Inflammatory macrophage (primary cell): Measurements from ENCODE around the gene SLC38A8.

Experiments used
- DNase-seq, 2 donors: peaks; one replicate each; pipeline ENCODE4 v3.0.0-alpha.2; 2020 to 2022

The SLC38A8 gene

DNA sequence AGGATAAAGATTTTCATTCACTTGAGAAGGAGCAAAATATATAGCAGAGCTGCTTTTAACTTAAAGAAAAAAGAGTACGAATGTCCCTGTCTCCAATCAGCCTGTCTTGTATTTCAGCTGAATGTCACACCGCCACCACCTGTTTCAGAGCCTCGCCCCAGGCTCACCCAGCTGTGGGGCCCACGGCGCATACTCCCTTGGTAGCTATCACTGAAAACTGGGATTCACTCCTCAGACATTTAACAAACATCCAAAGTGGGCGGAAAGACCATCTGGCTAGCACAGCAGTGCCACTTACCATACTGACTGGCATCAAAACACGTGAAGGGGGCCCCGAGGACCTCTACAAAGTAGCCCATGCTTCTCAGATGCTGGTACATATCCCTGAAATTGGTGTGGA lies 25.4 kb upstream of the SLC38A8 start:
- no peak for DNase-seq

DNA sequence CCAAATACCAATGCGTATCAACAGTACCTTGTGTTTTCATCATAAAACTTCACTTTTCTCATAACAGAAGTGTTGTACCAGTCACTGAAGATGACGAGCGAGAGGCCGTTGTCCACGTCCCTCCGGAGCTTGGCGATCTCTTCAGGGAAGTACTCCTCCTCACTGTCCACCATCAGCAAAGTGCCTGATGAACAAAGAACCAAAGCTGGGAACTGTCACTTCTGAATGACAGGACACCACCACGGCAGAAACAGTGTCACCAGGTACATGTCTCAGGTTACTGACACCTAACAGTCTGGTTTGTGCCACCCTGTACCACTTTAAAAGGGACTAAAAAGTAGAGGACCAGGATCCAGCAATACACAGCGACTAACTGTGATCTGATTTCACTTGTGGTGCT lies 25.0 kb upstream of the SLC38A8 start:
- no peak for DNase-seq

DNA sequence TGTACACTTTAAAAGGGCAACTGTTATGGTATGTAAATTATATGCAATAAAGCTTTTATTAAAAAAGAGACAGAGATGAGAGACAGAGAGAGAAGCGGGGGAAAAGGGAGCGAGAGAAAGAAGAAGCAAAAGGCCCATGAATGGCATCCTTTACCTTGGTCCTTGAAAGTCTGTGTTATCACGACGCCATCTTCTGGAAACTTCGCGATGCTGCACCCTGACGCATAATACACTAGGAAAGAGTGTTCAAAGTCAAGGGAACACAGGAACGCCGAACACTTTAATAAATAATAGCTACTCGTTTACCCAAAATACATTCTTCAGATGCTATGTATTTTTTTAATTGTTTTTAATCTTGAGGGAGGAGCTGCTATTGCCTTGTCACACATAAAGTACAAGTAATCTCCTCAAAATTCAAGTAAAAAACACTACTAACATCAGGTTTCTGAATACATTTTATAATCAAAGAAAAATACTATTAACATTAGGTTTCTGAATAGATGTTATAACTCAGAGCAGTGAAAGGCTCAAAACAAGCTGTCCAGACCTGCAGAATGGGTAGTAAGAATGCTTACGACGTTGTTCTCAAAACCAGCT lies 23.0 kb upstream of the SLC38A8 start:
- DNase-seq = peak; percentile 38 to 52

DNA sequence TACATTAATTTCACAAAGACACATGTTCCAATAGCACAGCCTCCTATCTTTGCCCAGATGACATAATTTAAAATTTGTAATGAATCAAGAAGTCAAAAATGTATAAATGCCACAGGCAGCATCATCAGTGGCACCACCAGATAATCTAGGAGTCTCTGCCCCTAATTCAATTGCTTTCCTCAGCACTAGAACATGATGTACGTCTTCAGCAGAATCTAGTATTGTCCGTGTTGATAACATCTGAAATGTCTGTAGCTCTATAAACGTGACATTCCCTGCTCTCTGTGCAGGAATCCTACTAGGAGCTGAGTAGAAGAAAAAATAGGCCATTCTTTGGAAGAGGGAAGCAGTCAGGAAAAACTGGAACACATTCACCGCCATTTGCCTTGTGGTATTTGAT lies 21.4 kb upstream of the SLC38A8 start:
- no peak for DNase-seq

DNA sequence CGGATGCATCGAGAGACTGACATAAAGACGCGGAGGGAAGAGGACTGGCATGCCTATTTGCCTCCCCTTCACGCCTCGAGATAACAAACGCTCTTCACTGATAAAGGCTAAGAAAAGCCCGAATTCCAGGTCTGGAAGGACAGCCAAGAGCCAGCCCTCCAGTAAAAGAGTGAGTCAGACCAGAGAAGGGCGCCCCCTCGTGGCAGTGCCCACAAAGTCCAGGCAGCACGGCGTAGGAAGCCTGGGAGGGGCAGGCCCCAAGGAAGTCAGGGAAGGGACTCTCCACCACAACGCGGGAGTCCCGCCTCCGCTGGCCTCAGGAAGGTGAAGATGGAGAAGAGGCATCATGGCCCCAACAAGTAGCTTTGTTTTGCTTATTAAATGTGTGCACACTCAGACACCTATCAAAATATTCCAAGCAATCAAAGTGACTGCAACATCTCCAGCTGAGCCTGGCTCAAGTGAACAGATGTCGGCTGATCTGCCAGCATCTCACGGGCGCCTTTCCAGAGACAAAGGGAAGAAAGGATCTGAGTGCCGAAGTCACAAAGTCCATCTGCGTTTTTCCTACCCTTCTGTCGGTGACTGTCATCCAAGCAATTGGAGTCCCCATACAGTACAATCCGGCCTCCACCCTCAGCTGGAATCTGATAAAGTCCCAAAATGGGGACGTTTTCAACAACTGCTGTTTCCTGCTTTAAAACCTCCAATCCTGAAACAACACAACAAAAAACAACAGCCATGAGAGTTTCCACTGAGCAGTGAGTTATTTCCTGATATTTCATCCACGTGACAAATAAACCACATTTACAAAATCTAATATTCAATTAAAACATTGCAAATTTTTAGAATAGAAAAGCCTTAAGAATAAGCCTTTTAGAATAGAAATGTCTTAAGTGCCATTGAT lies 20.4 kb upstream of the SLC38A8 start:
- peak; percentile 60 to 77 for DNase-seq

DNA sequence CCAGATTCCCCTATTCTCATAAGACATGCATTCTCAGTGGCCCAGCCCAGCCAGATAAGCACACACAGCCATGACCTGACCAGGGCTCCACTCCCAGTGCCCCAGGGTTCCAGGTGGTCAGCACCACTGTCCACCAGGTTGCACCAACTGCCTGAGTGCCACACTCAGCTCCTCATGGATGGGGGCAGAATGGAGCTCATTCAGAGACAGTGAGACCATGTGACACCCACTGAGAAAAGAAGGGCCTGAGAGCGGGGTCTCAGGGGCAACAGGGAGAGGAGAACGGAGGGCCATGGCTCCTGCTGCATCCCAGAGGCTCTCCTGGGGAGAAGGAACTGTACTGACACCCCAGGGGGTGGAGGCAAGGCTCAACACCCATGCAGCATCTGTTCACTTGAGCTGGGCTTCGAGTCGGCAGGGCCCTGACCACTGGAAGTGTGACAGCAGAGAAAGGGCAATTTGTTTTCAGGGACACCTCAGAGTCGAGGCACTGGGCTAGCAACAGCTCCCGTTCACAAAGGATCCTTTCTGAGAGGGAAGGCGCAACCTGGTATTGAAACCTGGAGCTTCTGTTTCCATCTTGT lies 18.7 kb upstream of the SLC38A8 start:
- no peak for DNase-seq

DNA sequence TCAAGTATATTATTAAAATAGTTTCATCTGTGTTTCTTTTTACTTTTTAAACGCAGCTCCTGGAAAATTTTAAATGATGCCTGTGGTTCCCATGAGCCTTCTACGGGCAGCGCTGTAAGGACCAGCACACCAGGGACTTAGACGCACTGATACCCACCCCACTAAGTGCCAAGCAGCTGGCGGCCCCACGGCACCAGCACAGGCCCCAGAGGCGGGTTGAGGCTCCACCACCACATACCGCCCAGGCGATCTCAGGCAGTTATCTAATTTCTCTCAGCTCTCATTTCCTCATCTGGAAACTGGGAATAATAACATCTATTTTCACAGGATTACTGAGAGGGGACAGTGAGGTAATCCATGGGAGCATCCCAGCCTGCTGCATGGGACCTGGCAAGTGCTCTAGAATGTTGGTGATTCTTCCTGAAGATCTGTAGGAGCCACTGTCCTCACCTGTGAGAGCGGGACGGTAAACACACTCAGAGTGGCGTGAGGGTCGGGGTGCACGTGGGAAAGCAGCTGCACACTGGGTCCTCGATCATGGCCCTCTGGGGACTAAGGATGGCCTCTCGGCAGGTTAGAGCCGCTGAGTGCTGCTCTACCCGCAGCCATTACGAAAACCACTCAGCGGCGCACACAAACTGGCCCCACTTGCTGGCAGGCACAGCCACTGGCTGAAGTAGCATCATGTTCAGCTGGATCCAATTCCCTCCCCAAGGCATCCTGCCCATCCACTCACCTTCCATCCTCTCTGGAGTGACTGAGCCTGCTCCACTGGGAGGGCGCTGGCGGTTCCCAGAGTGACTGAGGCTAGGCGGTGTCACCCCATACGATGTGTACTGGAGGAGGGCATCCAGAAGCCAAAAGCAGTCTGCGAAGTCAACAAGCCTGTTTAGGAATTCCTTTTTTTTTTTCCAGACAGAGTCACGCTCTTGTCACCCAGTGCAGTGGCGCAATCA lies 17.6 kb upstream of the SLC38A8 start:
- DNase-seq = no peak

DNA sequence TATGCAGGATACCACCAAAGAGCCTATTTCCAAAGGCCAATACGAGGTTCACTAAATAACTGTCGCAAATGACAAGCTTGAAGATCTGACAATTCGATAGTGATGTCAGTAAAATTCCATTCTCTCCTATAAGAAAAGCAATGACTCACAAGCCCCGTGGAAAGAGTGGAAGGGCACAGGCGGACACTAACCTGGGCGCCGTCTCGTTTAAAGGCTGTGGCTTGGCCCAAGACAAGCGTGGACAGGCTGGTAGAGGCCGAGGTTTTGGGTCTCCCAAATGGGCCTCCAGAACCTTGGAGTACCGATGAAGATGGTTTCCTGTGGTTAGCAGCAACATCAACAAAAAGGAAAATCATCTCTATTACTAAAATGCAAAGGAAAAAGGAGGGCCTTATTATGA lies 16.5 kb upstream of the SLC38A8 start:
- DNase-seq = no peak

DNA sequence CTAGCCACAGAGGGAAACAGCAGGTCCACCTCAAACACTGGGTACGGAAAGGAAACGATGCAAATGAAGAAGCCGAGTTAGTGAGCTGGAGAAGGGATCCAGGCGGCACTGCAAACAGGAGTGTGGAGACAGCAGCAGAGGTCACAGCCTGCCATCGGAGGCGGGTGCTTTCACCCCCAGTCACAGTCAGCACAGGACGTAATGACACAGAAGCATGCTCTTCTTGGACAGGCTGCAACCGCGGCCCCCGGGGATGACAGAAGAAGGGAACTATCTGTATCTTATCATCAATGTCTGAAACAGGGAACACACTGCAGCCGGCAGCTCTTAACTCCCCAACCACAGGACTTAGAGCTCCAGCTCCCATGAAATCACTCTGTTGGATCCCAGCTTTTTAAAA lies 16.1 kb upstream of the SLC38A8 start:
- no peak for DNase-seq

DNA sequence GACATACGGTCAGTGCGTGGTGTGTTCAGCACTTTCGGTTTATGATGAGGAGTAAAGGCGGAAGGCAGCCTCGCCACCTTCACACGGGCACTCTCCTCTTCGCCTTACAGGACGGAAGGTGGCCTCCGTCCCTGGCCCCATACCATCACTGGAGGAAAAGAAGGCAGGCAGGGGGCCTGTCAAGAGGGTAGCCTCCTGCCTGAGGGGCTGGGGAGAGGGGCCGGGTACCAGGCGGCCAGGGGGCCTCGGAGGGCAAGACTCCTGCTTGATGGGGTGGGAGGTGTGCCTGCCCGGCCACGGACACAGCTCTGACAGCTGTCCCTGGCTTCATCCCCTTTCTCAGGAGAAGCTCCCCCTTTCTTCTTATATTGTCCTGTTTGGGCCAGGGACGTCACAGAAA lies 15.6 kb upstream of the SLC38A8 start:
- DNase-seq = no peak

DNA sequence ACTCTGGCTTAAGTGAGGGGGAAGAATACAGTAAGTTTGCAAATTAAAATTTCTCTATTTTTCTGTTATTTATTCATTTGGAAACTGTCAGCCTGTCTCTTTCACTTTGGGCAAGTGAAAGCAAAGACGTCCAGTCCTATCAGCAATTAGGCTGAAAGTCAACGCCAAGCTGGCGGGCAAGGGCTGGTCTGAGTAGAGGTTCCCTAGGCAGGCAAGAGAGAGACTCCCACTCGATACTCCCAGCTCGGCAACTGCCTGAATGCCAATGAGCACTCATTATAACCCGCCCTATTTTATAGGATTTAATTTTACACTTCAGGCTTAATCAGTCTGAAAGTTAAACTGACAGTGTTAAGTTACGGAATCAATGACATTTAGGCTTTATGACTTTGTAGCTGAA lies 14.3 kb upstream of the SLC38A8 start:
- DNase-seq = no peak

DNA sequence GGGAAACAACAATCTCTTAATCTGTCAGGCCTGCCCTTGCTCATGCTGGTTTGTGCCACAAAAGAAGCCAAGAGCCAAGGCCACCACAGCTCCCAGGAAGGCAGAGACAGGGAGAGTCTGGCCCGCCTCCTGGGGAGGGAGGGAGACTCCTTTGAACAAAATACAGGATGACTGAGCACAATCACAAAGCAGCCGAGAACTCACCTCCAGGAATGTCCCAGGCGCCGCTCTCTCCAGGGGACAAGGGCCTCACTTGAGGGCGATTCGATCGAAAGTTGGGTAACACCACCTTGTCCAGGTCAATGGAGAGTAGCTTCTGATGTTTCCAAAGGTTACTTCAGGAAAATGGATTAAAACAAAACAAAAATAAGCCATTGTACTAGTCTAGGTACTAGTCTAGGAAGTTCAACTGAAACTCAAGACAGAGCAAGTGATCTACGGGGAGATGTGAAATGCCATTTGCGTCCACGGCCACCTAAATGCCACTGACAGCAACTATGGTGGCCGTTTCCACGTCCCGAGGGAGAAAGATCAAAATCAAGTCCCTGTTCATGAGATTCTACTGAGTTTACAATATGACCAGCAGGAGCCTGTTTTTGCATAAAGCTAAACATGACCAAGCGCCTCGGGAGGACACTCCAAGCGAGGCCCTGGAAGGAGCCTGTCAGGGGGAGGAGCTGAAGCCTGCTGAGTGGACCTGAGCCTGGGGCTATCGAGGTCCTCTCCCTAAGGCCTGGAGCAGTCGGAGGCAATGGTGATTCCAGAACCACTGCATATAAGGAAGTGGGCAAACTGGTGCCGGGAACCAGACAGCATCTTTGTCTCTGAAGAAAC lies 13.4 kb upstream of the SLC38A8 start:
- DNase-seq = no peak

DNA sequence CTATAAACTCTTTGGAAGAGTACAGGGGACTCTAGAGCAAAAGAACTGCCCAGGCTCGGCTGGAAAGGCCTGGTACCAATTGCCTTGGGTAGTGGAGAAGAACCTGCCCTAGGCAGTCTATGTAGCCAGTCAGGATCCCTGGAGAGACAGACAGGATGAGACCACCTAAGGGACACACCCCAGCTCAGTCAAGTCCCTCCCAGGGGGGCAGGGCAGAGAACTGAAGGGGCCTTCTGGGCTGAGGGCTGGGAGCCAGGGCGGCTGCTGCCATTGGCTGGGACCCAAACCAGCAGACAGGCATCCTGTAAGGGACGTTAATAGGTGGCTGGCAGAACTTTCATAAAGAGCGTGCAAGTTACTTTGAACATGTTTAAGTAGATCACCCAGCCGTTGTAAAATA lies 12.8 kb upstream of the SLC38A8 start:
- no peak for DNase-seq

DNA sequence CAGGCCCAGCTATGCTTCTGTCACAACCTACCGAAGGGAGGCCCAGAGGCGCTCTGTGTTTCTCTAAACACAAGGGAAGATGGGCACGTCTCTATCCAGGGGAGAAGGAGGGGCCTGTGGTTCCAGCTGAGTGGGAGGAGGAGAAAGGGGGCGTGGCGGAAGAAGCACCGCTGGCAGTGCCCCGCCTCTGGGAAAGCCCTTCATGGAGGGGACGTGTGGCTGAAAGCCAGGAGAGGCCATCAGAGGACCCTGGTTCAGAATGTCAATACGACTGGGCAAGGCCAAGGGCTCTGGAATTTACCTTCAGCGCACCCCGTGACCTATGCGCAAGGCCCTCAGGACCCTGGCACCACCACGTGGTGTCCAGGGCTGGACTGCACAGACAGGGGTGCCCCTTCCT lies 12.3 kb upstream of the SLC38A8 start:
- no peak for DNase-seq

DNA sequence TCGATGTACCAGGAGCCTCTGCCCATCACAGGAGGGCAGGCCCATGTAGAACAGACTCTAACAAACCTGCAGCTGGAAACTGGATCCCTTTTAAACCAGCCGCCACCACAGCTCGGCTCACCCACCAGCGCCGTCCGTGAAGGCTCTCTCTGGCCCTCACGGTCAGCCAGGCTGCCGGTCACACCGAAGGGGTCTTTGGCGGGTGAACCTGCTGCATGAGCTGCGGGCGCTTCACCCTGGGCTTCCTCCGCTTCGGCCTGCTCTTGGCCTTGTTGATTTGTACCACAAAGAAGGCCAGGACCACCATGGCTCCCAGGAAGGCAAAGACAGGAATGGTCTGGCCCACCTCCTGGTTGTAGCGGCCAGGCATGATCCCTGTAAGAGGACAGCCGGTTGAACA lies 11.7 kb upstream of the SLC38A8 start:
- DNase-seq = no peak

DNA sequence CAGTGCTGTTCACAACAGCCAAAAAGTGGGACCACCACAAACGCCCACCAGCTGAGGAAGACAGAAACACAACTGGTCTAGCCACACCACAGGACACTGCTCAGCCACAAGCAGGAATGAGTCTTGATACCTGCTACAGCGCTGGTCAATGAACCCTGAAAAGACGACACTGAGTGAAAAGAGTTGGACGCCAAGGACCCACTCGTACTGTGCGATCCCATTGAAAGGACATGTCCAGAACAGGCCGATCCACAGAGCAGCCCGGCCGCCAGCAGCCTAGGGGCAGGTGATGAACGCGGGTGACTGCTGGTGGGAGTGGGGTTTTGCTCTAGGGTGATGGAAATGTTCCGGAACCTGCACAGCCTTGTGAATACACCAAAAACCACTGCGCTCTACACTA lies 10.6 kb upstream of the SLC38A8 start:
- DNase-seq = no peak

DNA sequence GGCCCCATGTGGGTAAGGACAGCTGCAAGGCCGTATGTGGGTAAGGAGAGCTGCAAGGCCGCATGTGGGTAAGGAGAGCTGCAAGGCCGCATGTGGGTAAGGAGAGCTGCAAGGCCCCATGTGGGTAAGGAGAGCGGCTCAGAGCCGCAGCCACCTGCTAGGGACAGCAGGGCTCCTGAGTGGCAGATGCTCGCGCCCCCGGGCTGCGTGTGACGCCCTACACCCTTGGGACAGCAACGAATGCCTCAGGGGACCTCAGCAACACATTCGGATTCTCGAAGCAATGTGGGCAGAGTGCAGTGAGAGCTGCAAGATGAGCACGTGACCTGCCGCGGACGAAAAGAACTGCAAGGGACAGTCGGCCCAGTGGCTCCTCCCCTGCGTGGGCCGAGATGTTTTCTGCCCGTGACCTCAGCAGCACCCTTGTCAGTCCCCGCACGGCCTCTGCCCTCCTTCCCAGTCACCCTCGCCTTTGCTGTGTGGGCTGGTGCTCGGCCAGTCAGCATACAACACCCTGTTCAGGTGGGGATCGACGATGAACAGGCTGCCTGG lies 9.6 kb upstream of the SLC38A8 start:
- DNase-seq = no peak

DNA sequence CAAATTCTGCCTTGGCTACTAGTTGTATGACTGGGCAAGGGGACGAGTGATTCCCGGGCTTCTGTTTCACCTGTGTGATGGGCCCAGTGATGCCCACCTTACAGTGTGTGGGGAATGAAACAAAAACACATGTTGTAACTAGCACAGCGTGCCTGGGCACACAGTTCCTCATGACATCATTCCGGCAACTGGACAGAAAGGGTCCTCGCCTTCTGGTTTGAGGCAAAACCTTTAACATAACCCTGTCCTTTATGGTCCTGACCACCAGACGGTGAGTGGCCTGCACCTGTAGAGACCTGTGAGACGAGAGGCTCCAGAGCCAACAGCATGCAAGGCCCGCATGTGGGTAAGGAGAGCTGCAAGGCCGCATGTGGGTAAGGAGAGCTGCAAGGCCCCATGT lies 7.7 kb upstream of the SLC38A8 start:
- DNase-seq = no peak

DNA sequence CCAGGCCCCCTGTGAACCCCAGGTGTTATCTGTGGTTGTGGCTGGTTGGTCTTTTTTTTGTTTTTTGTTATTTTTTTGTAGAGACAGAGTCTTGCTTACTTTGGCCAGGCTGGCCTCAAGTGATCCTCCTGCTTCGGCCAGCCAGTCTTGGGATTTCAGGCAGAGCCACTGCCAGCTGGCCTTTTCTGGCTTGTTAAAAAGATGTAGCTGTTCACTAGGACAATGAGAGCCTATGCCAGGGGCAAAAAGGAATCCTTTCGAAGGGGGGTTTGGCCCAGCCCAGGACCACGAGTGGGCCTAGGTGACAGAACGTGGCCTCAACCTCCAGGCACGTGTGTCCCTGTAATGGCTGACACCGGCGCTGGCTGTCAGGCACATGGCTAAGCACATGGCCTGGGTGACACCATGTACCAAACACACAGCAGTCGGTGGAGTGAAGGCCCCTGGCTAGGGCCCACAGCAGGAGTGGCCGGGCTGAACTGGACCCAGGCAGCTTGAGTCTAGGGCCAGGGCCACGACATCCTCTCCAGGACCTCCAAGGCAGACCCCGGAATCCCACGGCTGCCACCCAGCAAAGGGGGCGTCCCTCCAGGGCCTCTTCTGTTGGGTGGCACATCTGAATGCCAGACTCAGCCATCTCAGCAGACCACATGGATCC lies 6.9 kb upstream of the SLC38A8 start:
- DNase-seq = no peak

DNA sequence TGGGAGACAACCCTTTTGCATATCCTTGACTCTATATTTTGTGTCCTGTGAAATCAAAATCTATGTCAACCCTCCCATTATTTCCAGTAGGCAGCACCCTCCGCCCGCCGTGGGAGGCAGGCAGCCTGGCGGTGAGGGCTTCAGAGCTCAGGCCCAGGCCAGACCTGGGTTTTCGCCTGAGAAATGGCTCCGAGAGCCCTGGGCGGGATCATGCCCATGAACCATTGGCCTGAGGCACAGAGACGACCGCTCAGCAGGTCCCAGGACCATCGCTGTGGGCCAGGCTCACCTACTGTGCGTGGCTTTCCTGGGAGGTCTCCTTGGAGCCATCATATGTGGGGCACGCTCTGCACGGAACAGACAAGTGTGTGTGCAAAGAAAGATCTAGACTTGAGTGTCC lies 6.3 kb upstream of the SLC38A8 start:
- no peak for DNase-seq

DNA sequence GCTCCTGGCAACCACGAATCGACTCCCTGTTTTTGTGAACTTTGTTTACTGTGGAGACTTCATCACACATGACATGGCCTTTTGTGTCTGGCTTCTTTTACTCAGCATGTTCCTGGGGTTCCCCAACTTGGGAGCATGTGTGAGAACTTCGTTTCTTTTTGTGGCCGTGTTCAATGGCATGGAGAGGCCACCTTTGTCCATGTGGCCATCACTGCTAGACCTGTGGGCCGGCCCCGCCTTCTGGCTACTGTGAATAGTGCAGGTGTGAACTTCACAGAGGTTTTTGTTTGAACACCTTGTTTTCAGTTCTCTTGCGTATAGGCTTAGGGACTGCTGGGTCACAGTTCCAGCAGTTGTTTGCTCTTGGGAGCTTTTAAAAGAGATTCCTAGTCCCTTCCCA lies 5.7 kb upstream of the SLC38A8 start:
- no peak for DNase-seq
